Vagina (tissue), 2 donors: Measurements from ENCODE around the gene ADM5. TPM values are rescaled to one million over a fixed set of nuclear protein-coding genes. Genes with fewer than 3 reads are reported as not detected.

Experiments
- DNase-seq, 2 donors: peaks; one replicate each; pipeline ENCODE4 v3.0.0-alpha.2; 2017; ENCODE audit errors: extremely low spot score in 2 of 2
- H3K27ac ChIP-seq: fragments of 200-600 bp; sonication (generic); one replicate; pipeline ENCODE4 v1.5.1; 2019
- H3K27me3 ChIP-seq: fragments of 200-600 bp; sonication (generic); one replicate; pipeline ENCODE4 v1.5.1; 2019
- H3K36me3 ChIP-seq, 2 donors: fragments of 200-600 bp; sonication (generic); one replicate each; pipeline ENCODE4 v1.5.1; 2017 to 2019
- H3K4me1 ChIP-seq: fragments of 200-600 bp; sonication (generic); one replicate; pipeline ENCODE4 v1.5.1; 2019
- H3K4me3 ChIP-seq, 2 donors: fragments of 200-600 bp; sonication (generic); 1 replicate in 1 of 2; 2 replicates in 1 of 2; pipeline ENCODE4 v1.5.1; 2016 to 2019
- H3K9me3 ChIP-seq: fragments of 200-600 bp; sonication (generic); one replicate; pipeline ENCODE4 v1.5.1; 2019
- CTCF ChIP-seq, 3 experiments: fragments of 450-650 bp in 2 of 3; fragments of 200-600 bp in 1 of 3; sonication (generic) in 1 of 3; IDR thresholded peaks; one replicate each; pipeline ENCODE4 v1.5.1; 2017 to 2019; ENCODE audit warnings: antibody characterized with exemption in 3 of 3, mild to moderate bottlenecking in 2 of 3, moderate library complexity in 2 of 3
- POLR2A ChIP-seq, 2 donors: fragments of 450-650 bp; IDR thresholded peaks; one replicate each; pipeline ENCODE4 v1.6.1; 2017; ENCODE audit warnings: antibody characterized with exemption in 2 of 2, mild to moderate bottlenecking in 2 of 2, moderate library complexity in 2 of 2
- POLR2AphosphoS5 ChIP-seq, 2 donors: sonication (generic); formaldehyde crosslinking; IDR thresholded peaks; one replicate each; pipeline ENCODE4 v1.9.0; 2017; ENCODE audit warnings: antibody characterized with exemption in 2 of 2, mild to moderate bottlenecking in 2 of 2, low read depth in 1 of 2; ENCODE audit not compliant: insufficient read depth in 1 of 2
- intact Hi-C: fragments of 100-400 bp; cut with DNase I; formaldehyde crosslinking; loops from one replicate; pipeline ENCODE4 v1.15.1; 2023
- total RNA-seq: library from RNA; depleted of rRNA; stranded (reverse); fragments of >200 nt; gene quantifications from one replicate; pipeline ENCODE4 v1.2.3, GENCODE V29; 2016

The ADM5 gene
- total RNA-seq, 1 donor from 2014 or later: 2.7 TPM

- TF ChIP-seq POLR2AphosphoS5 (IDR thresholded peaks at IDR 0.05; ENCODE audit: insufficient read depth in 1 of 2, low read depth in 1 of 2) (no peak), CTCF (IDR thresholded peaks at IDR 0.05) (no peak), POLR2A (IDR thresholded peaks at IDR 0.05) (no peak)
- H3K27ac ChIP-seq: peak overlapping the region; percentile 95
- DNase-seq: no peak
- intact Hi-C loops: no loop called here
- H3K4me1 ChIP-seq: peaks cover 52% of the 10 kb centered on the region
- peak overlapping the region in 1 of 2 donors; percentile 31 for H3K4me3 ChIP-seq
- peaks cover 0 to 37% of the 10 kb centered on the region in 2 donors for H3K36me3 ChIP-seq
- no peaks in the 10 kb centered on the region for H3K27me3 ChIP-seq
- H3K9me3 ChIP-seq: no peaks in the 10 kb centered on the region
These were observed 9.5 kb upstream of the ADM5 start for GRCh38 chr19:49679771-49680413.

GRCh38 chr19:49680421-49681351 lies 8.7 kb upstream of the ADM5 start:
- no peaks in the 10 kb centered on the region for H3K9me3 ChIP-seq
- intact Hi-C loops: no loop called here
- H3K4me1 ChIP-seq: peaks cover 48% of the 10 kb centered on the region
- peak; percentile 58 to 80 for TF ChIP-seq POLR2AphosphoS5 (IDR thresholded peaks at IDR 0.05; ENCODE audit: insufficient read depth in 1 of 2, low read depth in 1 of 2)
- peak; percentile 91 to 98 (median 98) for TF ChIP-seq CTCF (IDR thresholded peaks at IDR 0.05)
- no peak for TF ChIP-seq POLR2A (IDR thresholded peaks at IDR 0.05)
- no peak for DNase-seq
- H3K36me3 ChIP-seq: peaks cover 0 to 44% of the 10 kb centered on the region in 2 donors
- H3K4me3 ChIP-seq: peak overlapping the region; percentile 27 to 31
- peak overlapping the region; percentile 95 for H3K27ac ChIP-seq
- H3K27me3 ChIP-seq: no peaks in the 10 kb centered on the region

GRCh38 chr19:49681830-49682229 lies 7.6 kb upstream of the ADM5 start:
- peaks cover 0 to 55% of the 10 kb centered on the region in 2 donors for H3K36me3 ChIP-seq
- intact Hi-C loops: no loop called here

GRCh38 chr19:49682274-49682673 lies 7.1 kb upstream of the ADM5 start:
- no peaks in the 10 kb centered on the region for H3K9me3 ChIP-seq
- no peak overlapping the region for H3K27ac ChIP-seq
- no peak for DNase-seq
- no peaks in the 10 kb centered on the region for H3K27me3 ChIP-seq
- intact Hi-C loops: no loop called here
- TF ChIP-seq CTCF (IDR thresholded peaks at IDR 0.05) (no peak), POLR2A (IDR thresholded peaks at IDR 0.05) (no peak), POLR2AphosphoS5 (IDR thresholded peaks at IDR 0.05; ENCODE audit: insufficient read depth in 1 of 2, low read depth in 1 of 2) (no peak)
- no peak overlapping the region for H3K4me3 ChIP-seq
- H3K36me3 ChIP-seq: peaks cover 0 to 58% of the 10 kb centered on the region in 2 donors
- H3K4me1 ChIP-seq: peaks cover 42% of the 10 kb centered on the region

More at GRCh38 chr19:49681830-49682229, 7.6 kb upstream of the ADM5 start:
- Histone ChIP-seq H3K27ac (no peak overlapping the region), H3K4me3 (no peak overlapping the region), H3K4me1 (peaks cover 42% of the 10 kb centered on the region), H3K9me3 (no peaks in the 10 kb centered on the region), H3K27me3 (no peaks in the 10 kb centered on the region)
- no peak for DNase-seq
- TF ChIP-seq CTCF (IDR thresholded peaks at IDR 0.05) (no peak), POLR2A (IDR thresholded peaks at IDR 0.05) (no peak), POLR2AphosphoS5 (IDR thresholded peaks at IDR 0.05; ENCODE audit: insufficient read depth in 1 of 2, low read depth in 1 of 2) (no peak)
